GM19395 (cell line): ENCODE data around the gene MEAK7.

Experiments used
- ATAC-seq: cut with Tn5 transposase; IDR thresholded peaks from one replicate; pipeline ENCODE4 v1.9.1; 2021; ENCODE audit warnings: mild to moderate bottlenecking, moderate library complexity; ENCODE audit not compliant: unreplicated experiment

MEAK7 gene

GRCh38 chr16:84513666-84514065 is 9.2 kb upstream of the MEAK7 start:
- ATAC-seq = no peak

DNA sequence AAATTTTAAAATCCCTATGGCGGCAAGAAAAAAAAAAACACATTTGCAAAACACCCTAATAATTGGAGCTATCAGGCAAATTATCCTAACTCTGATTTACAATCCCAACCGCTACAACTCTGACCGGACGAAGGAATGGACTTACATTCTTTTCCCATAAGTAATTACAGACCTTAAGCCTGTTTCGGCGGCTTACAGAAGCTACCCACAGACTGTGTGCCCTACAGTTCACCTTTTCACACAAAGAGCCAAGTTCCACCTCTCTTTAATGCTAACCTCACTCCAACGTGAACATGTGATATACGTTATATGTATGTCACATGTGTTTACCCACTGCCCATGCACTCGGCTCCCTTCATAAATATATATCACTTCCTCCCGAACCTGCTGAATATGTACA is 8.7 kb upstream of the MEAK7 start:
- ATAC-seq = no peak

DNA sequence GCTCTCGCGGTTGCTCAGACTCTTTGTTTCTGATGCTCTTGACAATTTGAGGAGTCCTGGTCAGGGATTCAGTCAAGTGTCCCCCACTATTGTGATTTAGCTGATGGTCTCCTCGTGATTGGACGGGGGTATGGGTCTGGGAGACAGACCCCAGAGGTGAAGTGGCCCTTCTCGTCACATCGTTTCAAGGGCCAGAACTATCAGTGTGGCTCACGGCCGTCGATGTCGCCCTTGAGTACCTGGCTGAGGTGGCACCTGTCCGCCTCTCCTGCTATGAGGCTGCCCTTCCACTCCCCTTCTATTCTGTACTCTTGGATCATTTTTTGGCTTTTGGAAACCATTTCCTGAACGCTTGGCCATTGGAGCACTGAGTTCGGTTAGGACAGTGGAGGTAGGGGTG is 7.4 kb upstream of the MEAK7 start:
- no peak for ATAC-seq

DNA sequence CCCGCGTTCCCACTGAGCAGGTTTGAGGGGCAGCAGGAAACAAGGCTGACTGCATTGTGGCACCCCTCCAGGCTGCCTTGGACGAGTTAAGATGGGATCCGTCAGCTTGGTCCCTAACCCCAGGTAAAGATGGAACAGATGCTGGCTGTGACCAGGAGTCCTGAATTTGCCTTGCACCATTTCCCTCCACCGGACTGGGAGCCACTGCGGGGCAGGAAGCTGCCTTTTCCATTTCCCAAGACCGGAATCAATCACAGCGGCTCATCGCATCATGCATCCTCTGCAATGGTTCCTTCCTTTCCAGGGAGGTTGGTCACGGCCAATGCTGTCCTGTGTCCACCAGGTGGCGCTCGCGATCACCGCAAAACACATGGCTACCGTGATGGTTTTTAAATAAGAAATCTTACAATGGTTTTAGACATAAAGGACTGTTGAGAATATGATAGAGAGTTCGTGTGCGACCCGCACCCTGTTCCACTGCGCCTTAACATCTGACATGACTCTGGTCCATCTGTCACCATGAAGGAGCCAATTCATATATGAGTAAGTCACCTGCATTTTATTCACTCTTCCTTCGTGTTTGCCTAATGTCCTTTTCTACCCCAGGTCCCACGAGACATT is 6.8 kb upstream of the MEAK7 start:
- ATAC-seq = no peak

GRCh38 chr16:84509032-84509950 is 4.8 kb upstream of the MEAK7 start:
- ATAC-seq = no peak

- ATAC-seq = no peak
These were observed 4.0 kb upstream of the MEAK7 start for GRCh38 chr16:84508502-84508901.

DNA sequence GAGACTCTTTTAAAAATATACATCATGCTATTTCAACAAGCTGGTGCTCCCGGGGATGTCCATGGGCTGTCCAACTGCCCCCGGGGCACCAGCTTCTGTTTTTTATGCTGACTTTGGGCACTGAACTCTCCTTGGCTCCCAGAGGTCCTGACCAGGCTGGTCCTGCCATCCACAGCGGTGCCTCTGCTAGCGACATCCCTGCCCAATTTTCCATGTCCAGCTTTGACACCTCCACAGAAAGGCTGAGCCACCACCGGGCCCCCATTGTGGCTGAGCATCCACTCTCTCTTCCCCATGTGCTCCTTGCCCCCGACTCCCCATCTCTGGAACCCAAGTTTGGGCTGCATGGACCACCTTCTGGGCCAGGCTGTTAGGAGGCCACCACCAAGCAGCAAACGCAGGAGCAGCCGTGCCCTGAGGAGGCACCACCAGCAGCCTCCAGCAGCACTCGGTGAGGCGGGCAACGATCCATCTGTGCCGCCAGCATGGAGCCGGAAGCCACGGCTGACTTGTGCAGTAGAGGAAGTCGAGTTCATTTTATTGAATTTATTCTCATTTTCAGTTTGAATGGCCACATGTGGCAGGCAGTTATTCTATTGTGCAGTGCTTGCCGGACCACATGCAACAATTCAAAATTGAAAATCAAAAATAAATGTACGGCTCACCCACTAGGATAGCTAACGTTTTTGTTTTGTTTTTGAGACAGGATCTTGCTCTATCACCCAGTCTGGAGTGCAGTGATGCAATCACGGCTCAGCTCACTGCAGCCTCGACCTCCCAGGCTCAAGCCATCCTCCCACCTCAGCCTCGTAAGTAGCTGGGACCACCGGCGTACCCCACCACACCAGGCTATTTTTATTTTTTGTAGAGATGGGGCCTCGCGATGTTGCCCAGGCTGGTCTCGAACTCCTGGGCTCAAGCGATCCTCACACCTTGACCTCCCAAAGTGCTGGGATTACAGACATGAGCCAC is 2.8 kb upstream of the MEAK7 start:
- no peak for ATAC-seq

DNA sequence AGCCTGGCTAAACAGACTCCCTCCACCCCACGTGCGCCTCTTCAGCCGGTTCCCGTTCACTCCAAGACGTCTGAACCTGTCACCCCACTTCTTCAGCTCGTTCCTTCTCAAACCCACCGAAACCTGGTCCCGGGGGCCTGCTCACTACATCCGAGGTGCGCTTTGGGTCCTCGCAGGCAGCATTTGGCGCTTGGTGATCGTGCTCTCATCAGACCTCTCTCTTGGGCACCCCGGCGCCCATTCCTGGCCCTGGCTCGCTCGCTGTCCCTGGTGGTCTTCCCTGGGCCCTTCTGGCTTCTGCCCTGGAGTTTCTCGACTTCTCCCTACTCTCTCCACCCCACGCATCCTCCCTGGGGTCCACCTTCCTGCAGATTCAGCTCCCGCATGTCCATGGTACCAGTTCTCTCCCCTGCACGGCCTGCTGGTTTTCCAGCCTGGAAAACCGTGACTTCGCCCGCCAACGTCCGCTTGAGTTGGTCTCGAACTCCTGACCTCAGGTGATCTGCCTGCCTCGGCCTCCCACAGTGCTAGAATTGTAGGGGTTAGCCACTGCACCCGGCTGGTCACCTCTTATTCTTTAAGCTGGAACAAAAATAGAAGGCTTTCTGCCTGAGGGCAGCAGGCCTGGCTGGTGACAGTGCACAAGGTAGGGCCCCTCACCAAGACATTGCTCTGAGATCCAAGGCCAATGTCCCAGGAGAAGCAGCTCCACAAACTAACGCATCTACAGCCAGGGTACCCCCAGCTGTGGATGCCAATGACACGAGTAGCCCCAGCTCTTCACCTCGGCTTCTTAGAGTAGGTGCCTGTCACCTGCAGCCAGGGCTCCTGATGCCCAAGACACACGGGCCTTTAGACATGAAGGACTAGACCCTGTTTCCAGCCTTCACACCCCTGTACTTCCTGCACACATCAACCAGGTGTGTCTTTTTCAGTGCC is 1.1 kb upstream of the MEAK7 start:
- no peak for ATAC-seq

DNA sequence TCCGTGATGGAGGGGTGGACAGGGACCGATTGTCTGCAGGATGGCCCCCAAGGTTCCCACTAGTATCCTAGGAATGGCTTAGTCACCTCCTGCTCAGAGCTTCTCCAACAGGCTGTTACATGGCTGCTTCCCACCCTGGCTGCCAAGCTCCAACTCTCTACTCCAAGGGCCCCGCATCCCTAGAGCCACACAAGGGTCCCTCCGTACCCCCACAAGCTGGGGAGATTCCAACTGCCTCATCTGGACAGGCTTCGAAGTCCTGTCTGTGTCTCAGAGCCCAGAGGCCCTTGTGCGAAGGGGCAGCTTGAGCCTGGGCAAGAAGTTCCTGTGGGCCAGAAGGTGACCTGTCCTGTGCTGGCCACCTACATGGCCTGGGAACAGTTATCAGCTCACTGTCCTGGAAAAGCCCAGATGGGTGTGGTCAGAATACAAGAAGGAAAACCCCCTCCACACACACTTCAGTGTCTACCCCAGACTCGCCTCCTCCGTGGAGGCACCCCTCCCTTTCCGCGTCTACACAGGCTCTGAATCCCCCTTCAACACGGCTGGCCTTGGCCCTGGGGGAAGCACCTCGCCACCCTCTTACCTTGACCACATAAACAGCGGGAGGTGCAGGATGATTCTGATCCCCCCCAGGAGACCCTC is 586 bp downstream of the MEAK7 start:
- peak; percentile 10 for ATAC-seq

GRCh38 chr16:84502581-84502980 is 1.9 kb downstream of the MEAK7 start:
- no peak for ATAC-seq

DNA sequence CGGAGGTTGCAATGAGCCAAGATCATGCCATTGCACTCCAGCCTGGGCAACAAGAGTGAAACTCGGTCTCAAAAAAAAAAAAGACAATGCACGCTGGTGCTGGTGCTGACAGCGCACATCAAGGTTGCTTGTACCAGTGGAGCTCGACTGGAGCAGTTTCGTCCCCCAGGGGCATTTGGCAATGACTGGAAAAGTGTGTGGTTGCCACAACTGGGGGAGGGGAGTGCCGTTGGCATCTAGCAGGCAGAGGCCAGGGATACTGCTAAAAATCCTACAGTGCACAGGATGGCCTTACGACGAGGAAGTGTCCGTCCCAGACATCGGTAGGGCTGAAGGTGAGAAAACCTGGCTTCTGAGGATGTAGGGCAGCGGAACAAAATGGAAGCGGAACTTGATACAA is 2.4 kb downstream of the MEAK7 start:
- ATAC-seq = no peak

GRCh38 chr16:84501077-84501735 is 3.3 kb downstream of the MEAK7 start:
- no peak for ATAC-seq

GRCh38 chr16:84500531-84500930 is 3.9 kb downstream of the MEAK7 start:
- no peak for ATAC-seq

DNA sequence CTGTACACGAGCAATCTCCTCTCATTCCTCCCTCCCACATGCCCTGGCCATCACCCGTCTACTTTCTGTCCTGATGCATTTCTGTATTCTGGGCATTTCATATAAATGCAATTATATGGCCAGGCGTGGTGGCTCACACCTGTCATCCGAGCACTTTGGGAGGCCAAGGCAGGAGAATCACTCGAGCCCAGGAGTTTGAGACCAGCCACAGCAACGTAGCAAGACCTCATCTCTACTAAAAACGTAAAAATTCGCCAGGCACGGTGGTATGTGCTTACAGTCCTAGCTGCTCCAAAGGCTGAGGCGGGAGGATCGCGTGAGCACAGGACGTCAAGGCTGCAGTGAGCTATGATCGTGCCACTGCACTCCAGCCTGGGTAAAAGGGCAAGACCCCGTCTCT is 4.8 kb downstream of the MEAK7 start:
- ATAC-seq = no peak

DNA sequence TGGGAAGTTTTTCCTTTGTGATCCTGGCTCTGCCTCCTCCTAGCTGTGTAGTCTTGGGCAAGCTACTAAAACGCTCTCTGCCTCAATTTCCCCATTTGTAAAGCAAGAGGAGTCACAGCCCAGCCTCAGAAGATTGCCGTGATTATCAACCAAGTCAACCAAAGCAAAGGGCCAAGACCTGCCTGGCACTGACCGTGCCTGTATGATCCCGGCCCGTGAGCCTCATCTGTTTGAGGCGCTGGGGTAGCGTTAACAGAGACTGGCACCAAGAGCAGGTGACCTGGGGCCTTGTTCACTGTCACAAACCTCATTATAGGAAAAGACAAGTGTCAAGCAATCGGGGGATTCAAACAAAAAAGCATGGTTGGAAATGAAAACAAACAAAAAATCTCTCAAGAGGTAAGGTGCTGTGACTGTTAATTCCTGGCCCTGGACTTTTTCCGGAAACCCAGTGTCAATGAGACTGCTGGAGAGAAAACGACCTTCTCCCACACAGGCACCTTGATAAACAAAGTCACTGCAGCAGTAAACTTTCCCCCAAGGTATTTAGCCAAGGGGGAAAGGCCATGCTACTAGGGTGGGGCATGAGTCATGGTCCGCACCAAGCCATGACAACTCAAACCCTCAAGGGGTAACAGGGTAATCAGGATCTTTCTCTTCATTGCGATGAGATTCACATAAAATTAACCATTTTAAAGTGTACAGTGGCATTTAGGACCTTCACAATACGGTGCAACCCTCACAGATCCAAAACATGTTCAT is 5.4 kb downstream of the MEAK7 start:
- no peak for ATAC-seq

GRCh38 chr16:84498223-84498610 is 6.2 kb downstream of the MEAK7 start:
- no peak for ATAC-seq

- no peak for ATAC-seq
These were observed 6.8 kb downstream of the MEAK7 start for GRCh38 chr16:84497418-84498222.

GRCh38 chr16:84496991-84497390 is 7.5 kb downstream of the MEAK7 start:
- ATAC-seq = no peak
